Measurements from ENCODE around the gene FAM153A. TPM values are rescaled to one million over a fixed set of nuclear protein-coding genes. Genes with fewer than 3 reads are reported as not detected.
"Not testable (repeated sequence)": the region's sequence is repeated elsewhere in the genome, so short reads cannot be mapped to it uniquely, and the experiment has no call there.

FAM153A gene
- total and polyA plus RNA-seq, 9 of the 15 experiments (the other 6 are each of a cell fraction or from before 2014, with no cell fraction given) = 0.01 to 0.21 (median 0.13) TPM; not detected in 6

GRCh38 chr5:177812160-177812743 is 29.6 kb upstream of the FAM153A start:
- H3K9me1 ChIP-seq (ENCODE audit: control insufficient read depth, insufficient read depth, low read length); FAIRE-seq; in situ Hi-C loops (cut with MboI); POLR2A ChIA-PET; H2AFZ ChIP-seq (ENCODE audit: low read depth, low read length); H3K9ac ChIP-seq (ENCODE audit: insufficient read depth in 1 of 2, low read depth in 2 of 2, low read length in 2 of 2); CTCF ChIA-PET (ENCODE audit: low intra/inter-chr PET ratio); H4K20me1 ChIP-seq (replicated peaks; ENCODE audit: control insufficient read depth, insufficient read depth, low read length); H3K27ac ChIP-seq (ENCODE audit: extremely low read depth, low read depth, low read length); H3K79me2 ChIP-seq (ENCODE audit: control insufficient read depth, insufficient read depth, low read length); intact Hi-C loops (cut with micrococcal nuclease); BruUV-seq (replicated peaks); H3K36me3 ChIP-seq (ENCODE audit: control insufficient read depth, insufficient read depth, low read length); H3K27me3 ChIP-seq (ENCODE audit: control insufficient read depth in 2 of 2, insufficient read depth in 2 of 2, low read length in 2 of 2); ATAC-seq; H3K9me3 ChIP-seq (replicated peaks; ENCODE audit: control insufficient read depth, insufficient read depth, low read depth, low read length); H3K4me2 ChIP-seq (ENCODE audit: insufficient read depth, low read length); H3K4me3 ChIP-seq; H3K4me1 ChIP-seq (replicated peaks in 1 of 2; ENCODE audit: control insufficient read depth in 2 of 2, insufficient read depth in 2 of 2, low read length in 2 of 2); DNase-seq (ENCODE audit: extremely low read depth in 1 of 4, low spot score in 3 of 4): not testable (repeated sequence)
- WGBS (ENCODE audit: insufficient coverage, low coverage, missing lambda C conversion rate) = 0% methylated on average over 1 of the region's 6 CpGs

DNA sequence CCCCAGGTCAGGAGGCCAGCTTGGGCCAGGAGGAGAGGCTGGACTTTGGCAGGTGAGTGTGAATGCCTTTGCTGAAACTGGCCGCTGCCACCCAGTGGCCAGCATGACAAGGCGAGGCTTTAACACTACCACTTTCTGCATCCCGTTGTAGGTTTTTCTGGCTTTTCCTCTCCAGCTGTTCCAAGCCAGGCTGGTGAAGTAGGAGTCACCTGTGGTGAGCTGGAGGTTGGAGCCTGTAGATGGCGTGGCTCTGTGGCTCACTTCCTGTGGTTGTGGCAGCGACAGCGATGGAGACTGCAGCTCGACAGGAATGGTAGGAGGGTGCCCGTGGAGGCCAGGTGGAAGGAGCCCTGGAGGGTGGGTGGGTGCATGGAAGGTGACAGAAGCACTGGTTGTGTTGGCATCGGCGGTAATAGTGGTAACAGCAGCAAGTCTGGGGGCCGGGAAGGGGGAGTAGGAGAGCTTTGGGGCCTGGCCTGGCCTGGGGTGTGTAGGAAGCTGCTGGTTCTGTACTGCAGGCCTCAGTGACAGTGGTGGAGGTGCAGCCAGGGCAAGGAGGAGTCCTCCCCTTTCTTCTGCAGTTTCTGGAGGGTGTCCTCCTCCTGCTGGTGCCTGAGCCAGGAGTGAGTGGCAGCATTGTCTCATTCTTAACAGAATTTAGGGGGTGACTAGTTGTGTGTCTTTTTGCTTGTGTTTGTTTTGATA is 26.7 kb upstream of the FAM153A start:
- H3K36me3 ChIP-seq (ENCODE audit: control insufficient read depth, insufficient read depth, low read length); POLR2A ChIA-PET; CTCF ChIA-PET (ENCODE audit: low intra/inter-chr PET ratio); H3K9me1 ChIP-seq (ENCODE audit: control insufficient read depth, insufficient read depth, low read length); BruUV-seq (replicated peaks); H3K79me2 ChIP-seq (ENCODE audit: control insufficient read depth, insufficient read depth, low read length); H3K27ac ChIP-seq (ENCODE audit: extremely low read depth, low read depth, low read length); in situ Hi-C loops (cut with MboI); H3K9ac ChIP-seq (ENCODE audit: insufficient read depth in 1 of 2, low read depth in 2 of 2, low read length in 2 of 2); FAIRE-seq; H3K4me1 ChIP-seq (replicated peaks in 1 of 2; ENCODE audit: control insufficient read depth in 2 of 2, insufficient read depth in 2 of 2, low read length in 2 of 2); H4K20me1 ChIP-seq (replicated peaks; ENCODE audit: control insufficient read depth, insufficient read depth, low read length); H3K9me3 ChIP-seq (replicated peaks; ENCODE audit: control insufficient read depth, insufficient read depth, low read depth, low read length); DNase-seq (ENCODE audit: extremely low read depth in 1 of 4, low spot score in 3 of 4); H3K4me2 ChIP-seq (ENCODE audit: insufficient read depth, low read length); intact Hi-C loops (cut with micrococcal nuclease); H2AFZ ChIP-seq (ENCODE audit: low read depth, low read length); H3K27me3 ChIP-seq (ENCODE audit: control insufficient read depth in 2 of 2, insufficient read depth in 2 of 2, low read length in 2 of 2); H3K4me3 ChIP-seq: not testable (repeated sequence)
- ATAC-seq = peak; percentile 65
- 30% methylated on average over 2 of the region's 11 CpGs for WGBS (ENCODE audit: insufficient coverage, low coverage, missing lambda C conversion rate)

- H3K27me3 ChIP-seq (ENCODE audit: control insufficient read depth in 2 of 2, insufficient read depth in 2 of 2, low read length in 2 of 2); H2AFZ ChIP-seq (ENCODE audit: low read depth, low read length); H3K27ac ChIP-seq (ENCODE audit: extremely low read depth, low read depth, low read length); H3K4me3 ChIP-seq; H3K9me3 ChIP-seq (replicated peaks; ENCODE audit: control insufficient read depth, insufficient read depth, low read depth, low read length); H3K9ac ChIP-seq (ENCODE audit: insufficient read depth in 1 of 2, low read depth in 2 of 2, low read length in 2 of 2); H3K4me2 ChIP-seq (ENCODE audit: insufficient read depth, low read length); CTCF ChIA-PET (ENCODE audit: low intra/inter-chr PET ratio); DNase-seq (ENCODE audit: extremely low read depth in 1 of 4, low spot score in 3 of 4); H3K79me2 ChIP-seq (ENCODE audit: control insufficient read depth, insufficient read depth, low read length); H4K20me1 ChIP-seq (replicated peaks; ENCODE audit: control insufficient read depth, insufficient read depth, low read length); H3K9me1 ChIP-seq (ENCODE audit: control insufficient read depth, insufficient read depth, low read length); H3K4me1 ChIP-seq (replicated peaks in 1 of 2; ENCODE audit: control insufficient read depth in 2 of 2, insufficient read depth in 2 of 2, low read length in 2 of 2); in situ Hi-C loops (cut with MboI); POLR2A ChIA-PET; ATAC-seq; H3K36me3 ChIP-seq (ENCODE audit: control insufficient read depth, insufficient read depth, low read length); BruUV-seq (replicated peaks); intact Hi-C loops (cut with micrococcal nuclease); FAIRE-seq: not testable (repeated sequence)
- WGBS (ENCODE audit: insufficient coverage, low coverage, missing lambda C conversion rate) = 11% methylated on average over 4 of the region's 12 CpGs
Measured at GRCh38 chr5:177808420-177808819, 25.7 kb upstream of the FAM153A start.

GRCh38 chr5:177807265-177807664 is 24.6 kb upstream of the FAM153A start:
- H3K27ac ChIP-seq (ENCODE audit: extremely low read depth, low read depth, low read length); H3K4me3 ChIP-seq; H3K9me1 ChIP-seq (ENCODE audit: control insufficient read depth, insufficient read depth, low read length); intact Hi-C loops (cut with micrococcal nuclease); CTCF ChIA-PET (ENCODE audit: low intra/inter-chr PET ratio); H3K4me1 ChIP-seq (replicated peaks in 1 of 2; ENCODE audit: control insufficient read depth in 2 of 2, insufficient read depth in 2 of 2, low read length in 2 of 2); H3K27me3 ChIP-seq (ENCODE audit: control insufficient read depth in 2 of 2, insufficient read depth in 2 of 2, low read length in 2 of 2); FAIRE-seq; DNase-seq (ENCODE audit: extremely low read depth in 1 of 4, low spot score in 3 of 4); in situ Hi-C loops (cut with MboI); H3K36me3 ChIP-seq (ENCODE audit: control insufficient read depth, insufficient read depth, low read length); POLR2A ChIA-PET; BruUV-seq (replicated peaks); H3K4me2 ChIP-seq (ENCODE audit: insufficient read depth, low read length); H3K9me3 ChIP-seq (replicated peaks; ENCODE audit: control insufficient read depth, insufficient read depth, low read depth, low read length); H3K9ac ChIP-seq (ENCODE audit: insufficient read depth in 1 of 2, low read depth in 2 of 2, low read length in 2 of 2); ATAC-seq; H3K79me2 ChIP-seq (ENCODE audit: control insufficient read depth, insufficient read depth, low read length); H4K20me1 ChIP-seq (replicated peaks; ENCODE audit: control insufficient read depth, insufficient read depth, low read length); H2AFZ ChIP-seq (ENCODE audit: low read depth, low read length): not testable (repeated sequence)
- 61% methylated on average over 7 of the region's 18 CpGs for WGBS (ENCODE audit: insufficient coverage, low coverage, missing lambda C conversion rate)

All from K562 (cell line).